NB4 (cell line): ENCODE data around the gene SCGB1C2.

Experiments used
- DNase-seq: peaks from one replicate; pipeline ENCODE4 v3.0.0; 2010; ENCODE audit warnings: low read depth
- H3K4me3 ChIP-seq: one replicate; pipeline ENCODE4 v1.5.1; 2011; ENCODE audit warnings: mild to moderate bottlenecking, low read depth, low read length, moderate library complexity
- CTCF ChIP-seq: IDR thresholded peaks from one replicate; pipeline ENCODE4 v1.5.1; 2012; ENCODE audit warnings: low read depth, low read length
- MAX ChIP-seq: IDR thresholded peaks from 2 replicates; pipeline ENCODE4 v1.6.1; 2011; ENCODE audit warnings: low read depth, low read length
- MYC ChIP-seq: IDR thresholded peaks from 2 replicates; pipeline ENCODE4 v1.6.1; 2011; ENCODE audit warnings: low read depth, low read length
- POLR2A ChIP-seq: IDR thresholded peaks from 2 replicates; pipeline ENCODE4 v1.6.1; 2011; ENCODE audit warnings: mild to moderate bottlenecking; ENCODE audit not compliant: insufficient read length; ENCODE audit errors: extremely low read depth

The SCGB1C2 gene

GRCh38 chr17:142876-143784 lies 5.8 kb downstream of the SCGB1C2 start:
- TF ChIP-seq MYC = no peak
- TF ChIP-seq CTCF = no peak
- TF ChIP-seq MAX = no peak
- no peak for TF ChIP-seq POLR2A
- DNase-seq = no peak
- no peak overlapping the region for H3K4me3 ChIP-seq

GRCh38 chr17:143785-144281 lies 6.5 kb downstream of the SCGB1C2 start:
- no peak for TF ChIP-seq MYC
- TF ChIP-seq CTCF = peak; percentile 49
- TF ChIP-seq MAX = 0 out of 2 replicates have a peak, but pooled peaks have one; percentile 32
- peak; percentile 70 for DNase-seq
- H3K4me3 ChIP-seq = no peak overlapping the region

- no peak for DNase-seq
- no peak for TF ChIP-seq MAX
- no peak for TF ChIP-seq POLR2A
- no peak for TF ChIP-seq CTCF
- no peak for TF ChIP-seq MYC
- no peak overlapping the region for H3K4me3 ChIP-seq
These were observed 7.7 kb downstream of the SCGB1C2 start for GRCh38 chr17:144936-145670.

- TF ChIP-seq MYC (no peak), POLR2A (no peak), MAX (no peak), CTCF (no peak)
- no peak for DNase-seq
These were observed 8.5 kb downstream of the SCGB1C2 start for GRCh38 chr17:145671-146541.

GRCh38 chr17:146546-146945 lies 9.2 kb downstream of the SCGB1C2 start:
- no peak for DNase-seq
- no peak overlapping the region for H3K4me3 ChIP-seq
- no peak for TF ChIP-seq CTCF
- TF ChIP-seq POLR2A = no peak
- no peak for TF ChIP-seq MYC
- TF ChIP-seq MAX = no peak

More at GRCh38 chr17:145671-146541, 8.5 kb downstream of the SCGB1C2 start:
- no peak overlapping the region for H3K4me3 ChIP-seq
